Fibroblast of skin of scalp (primary cell): ENCODE measurements around the gene XPNPEP1.
A peak's percentile ranks its signal among the peaks of the same experiment; 100 is the strongest.

ENCODE experiments used
- DNase-seq: peaks from one replicate; pipeline ENCODE4 v3.0.0-alpha.2; 2013

XPNPEP1 gene

GRCh38 chr10:109892931-109893330 is 30.4 kb downstream of the XPNPEP1 start:
- peak; percentile 29 for DNase-seq

GRCh38 chr10:109892117-109892516 is 31.2 kb downstream of the XPNPEP1 start:
- no peak for DNase-seq

- no peak for DNase-seq
Observed at GRCh38 chr10:109891105-109891504, 32.2 kb downstream of the XPNPEP1 start.

DNA sequence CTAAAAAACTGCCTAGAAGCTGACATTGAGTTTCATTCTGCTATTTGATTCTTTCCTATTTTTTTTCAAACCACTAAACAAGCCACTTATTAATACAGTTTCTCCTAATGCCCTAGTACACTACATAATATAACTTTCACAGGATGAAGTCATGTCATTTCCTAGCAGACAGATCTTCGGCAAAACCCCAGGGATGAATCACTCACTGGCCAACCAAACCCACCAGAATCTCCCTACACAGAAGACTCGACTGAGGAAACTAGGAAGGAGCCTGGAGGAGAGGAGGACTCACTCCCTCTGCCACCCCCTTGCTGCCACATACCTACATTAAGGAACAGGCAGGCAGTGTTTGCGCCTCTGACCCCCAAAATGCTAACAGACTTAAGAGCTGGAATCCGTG is 33.4 kb downstream of the XPNPEP1 start:
- DNase-seq: peak; percentile 86

DNA sequence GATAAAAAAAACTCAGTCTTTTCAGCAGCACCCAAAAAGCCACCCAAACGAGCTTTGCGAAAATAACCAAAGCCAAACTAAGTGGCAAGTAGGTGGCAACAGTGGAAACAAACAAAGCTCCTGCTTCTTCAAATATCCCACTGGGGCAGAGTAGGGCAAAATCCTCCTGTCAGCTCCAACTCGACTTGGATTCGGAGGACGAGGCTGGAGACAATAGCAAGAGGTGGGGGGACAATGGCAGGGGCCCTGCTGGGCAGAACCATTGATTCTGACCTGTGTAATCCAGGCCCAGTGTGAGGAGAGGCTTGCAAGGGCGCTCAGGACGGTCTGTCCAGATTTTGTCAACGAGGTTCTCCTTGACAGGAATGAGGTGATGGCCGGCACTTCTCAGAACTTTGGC is 35.5 kb downstream of the XPNPEP1 start:
- DNase-seq: no peak

GRCh38 chr10:109887243-109887642 is 36.1 kb downstream of the XPNPEP1 start:
- DNase-seq: peak; percentile 25

DNA sequence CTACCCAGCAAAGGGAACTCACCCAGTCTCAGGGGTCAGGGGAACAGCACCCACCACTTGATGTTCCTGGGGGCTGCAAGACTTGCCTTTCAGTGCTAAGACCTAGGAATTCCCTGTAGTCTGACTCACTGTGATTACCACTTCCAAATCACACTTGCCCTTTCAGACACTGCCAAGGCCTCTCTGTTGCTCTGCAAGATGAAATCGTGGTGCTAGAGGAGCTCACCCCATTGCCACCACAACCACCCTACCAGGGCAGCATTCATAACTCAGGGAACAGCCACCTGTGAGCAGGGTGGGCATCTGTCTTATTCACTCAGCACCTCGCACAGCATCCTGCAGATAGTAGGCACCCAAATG is 36.5 kb downstream of the XPNPEP1 start:
- no peak for DNase-seq

DNA sequence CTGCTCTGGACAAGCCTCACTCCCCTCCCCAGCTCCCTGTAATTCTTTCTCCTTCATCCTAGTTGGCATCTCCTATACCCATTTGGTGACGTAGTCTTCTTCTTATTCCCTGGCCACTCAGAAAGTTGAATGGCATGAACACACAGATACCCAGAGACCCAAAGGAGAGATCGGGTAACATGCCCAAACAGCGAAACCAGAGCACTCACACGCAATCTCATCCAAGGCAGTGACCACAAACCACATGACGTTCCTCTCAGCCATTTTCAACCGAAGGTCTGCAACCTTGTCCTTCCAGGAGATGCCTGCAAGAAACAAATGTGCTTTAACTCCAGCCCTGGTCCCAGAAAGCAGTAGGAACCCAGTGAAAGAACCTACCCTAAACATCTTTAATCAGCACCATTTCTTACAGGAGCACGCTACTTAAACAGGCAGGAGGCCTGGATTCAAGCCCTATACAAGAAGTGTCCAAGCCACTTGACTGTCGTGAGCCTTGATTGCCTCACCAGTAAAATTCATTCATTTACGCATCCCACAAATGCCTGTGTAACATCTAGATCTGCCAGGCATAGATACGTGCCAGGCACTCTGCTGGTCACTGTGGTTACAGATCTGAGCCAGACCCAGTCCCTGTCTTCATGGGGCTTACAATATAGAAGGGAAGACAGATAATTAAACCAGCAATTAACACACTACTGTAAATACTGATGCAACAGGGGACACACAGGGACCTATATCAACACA is 37.1 kb downstream of the XPNPEP1 start:
- DNase-seq: no peak

DNA sequence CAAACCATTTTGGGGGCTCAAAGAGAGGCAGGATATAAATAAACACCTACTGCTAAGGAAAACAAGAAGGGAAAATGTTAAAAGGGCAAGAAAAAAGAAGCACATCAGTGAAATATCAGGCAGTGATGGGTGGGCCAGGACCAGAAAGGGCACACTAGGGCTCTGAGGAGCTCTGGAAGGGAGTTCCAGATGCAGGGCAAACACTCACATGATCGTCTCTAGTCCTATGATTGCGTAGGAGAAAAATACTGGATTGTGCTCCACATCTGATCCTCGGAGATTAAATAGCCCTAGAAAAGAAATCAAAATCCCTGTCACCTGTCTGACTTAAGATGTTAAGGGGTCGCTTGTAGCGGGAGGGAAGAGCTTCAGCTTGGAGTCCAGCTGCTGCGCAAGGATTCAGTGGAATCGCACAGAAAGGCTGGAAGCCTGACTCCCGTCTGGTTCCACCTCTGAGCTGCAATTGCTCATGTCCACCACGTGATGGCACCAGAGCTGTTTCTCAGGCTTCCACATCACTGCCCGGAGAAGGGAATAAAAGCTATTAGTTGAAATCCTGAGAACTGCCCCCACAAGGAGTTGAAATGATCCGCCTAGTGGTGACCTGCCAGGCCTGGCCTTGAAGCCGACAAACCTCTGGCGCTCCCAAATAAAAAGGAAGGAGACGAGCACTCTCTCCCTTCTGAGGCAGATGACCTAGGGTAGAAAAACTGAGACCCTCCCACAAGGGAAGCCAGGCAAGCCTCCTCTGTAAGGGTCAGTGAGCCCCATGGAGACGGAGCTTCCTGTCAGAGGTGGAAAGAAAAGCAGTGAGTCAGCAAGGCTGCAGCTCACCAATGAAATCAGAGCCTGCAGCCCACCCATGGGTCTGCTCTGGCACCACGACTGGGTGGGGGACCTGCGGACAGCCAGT is 39.2 kb downstream of the XPNPEP1 start:
- peak; percentile 90 for DNase-seq

DNA sequence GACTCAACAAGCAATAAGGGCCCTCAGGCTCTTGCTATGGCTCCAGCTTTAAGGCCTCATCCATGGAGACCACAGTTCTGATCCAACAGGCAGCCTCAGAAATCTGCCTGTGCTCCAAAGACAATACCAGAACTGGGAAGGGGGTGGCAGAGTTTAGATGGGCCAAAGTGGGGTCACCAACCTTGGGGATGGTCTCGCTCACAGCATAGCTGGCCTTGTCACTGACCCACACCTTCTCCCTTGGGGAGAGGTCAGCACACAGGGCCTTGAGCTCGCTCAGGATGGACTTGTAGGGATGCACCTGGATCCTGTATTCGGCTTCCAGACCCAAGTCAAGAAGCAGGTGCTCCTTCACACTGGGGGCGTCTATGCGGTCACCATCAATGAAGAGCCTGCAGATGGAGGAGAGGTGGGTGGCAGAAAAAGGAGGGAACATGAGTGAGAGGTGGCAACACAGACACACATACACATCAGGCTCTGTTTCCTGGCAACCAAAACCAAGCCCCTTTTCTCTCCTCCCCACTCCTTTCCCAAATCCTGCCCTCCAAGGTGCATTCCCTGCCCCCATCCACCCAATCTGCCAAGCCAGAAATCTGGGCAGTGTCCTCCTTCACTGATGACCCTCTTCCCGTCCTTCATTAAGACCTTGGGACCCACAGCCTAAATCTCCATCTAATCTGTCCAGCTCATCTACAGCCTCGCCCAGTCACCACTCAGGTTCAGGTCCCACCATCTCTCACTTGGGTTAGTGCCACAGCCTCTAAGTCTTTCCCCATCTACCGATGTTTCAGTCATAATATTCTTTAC is 40.9 kb downstream of the XPNPEP1 start:
- DNase-seq: no peak

- no peak for DNase-seq
Observed at GRCh38 chr10:109881769-109882057, 41.6 kb downstream of the XPNPEP1 start.

- no peak for DNase-seq
Observed at GRCh38 chr10:109880886-109881768, 42.2 kb downstream of the XPNPEP1 start.

DNA sequence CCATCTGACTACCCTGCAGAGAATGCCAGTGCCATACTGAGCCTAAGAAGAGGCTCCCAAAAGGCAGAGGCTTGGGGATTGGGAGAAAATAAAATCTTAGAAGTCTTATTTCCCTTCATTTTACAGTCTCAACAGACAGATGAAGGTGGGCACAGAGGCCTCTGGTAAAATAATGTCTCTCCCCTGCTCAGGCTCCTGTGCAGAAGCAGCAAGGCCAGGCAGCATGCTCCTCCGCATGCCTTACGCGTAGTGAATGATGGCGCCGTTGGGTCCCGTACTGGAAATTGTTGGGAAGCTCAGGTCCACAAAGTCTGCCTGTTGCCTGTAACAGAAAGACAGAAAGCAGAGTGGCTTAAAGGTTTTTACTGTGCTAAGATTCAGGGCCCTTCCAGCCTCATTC is 45.8 kb downstream of the XPNPEP1 start:
- no peak for DNase-seq

- no peak for DNase-seq
Observed at GRCh38 chr10:109875828-109876821, 47.2 kb downstream of the XPNPEP1 start.

- no peak for DNase-seq
Observed at GRCh38 chr10:109875151-109875568, 48.2 kb downstream of the XPNPEP1 start.

GRCh38 chr10:109871476-109871875 is 51.8 kb downstream of the XPNPEP1 start:
- no peak for DNase-seq

DNA sequence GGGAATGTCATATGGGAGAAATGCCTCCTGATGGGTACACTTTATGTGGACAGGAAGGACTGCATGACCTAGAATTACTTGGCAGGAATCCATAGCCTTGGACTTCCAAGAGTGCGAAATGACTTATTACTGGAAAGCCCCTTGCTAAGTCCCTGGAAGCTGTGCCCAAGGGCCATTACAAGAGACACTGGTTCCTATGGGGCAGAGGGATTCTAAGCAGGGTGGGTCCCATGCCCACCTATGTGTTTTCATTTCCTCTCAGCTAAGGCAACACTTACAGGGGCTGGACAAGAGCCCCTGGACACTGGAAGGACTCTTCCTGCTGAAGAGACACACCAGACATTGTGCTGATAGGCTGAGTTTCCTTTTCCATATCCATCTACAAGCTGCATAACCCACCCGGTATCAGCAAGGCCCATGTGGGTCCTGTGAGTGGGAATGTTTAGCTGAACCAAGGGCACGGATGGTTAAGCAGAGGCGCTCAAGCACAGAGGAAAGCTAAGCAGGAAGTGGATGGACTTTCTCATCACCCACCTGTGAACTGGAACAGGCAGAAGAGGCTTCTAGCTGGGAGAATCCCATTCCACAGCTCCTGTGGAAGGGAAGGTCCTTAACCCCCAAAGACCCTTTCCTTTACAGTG is 56.2 kb downstream of the XPNPEP1 start:
- no peak for DNase-seq

GRCh38 chr10:109866168-109866994 is 56.9 kb downstream of the XPNPEP1 start:
- DNase-seq: no peak

DNA sequence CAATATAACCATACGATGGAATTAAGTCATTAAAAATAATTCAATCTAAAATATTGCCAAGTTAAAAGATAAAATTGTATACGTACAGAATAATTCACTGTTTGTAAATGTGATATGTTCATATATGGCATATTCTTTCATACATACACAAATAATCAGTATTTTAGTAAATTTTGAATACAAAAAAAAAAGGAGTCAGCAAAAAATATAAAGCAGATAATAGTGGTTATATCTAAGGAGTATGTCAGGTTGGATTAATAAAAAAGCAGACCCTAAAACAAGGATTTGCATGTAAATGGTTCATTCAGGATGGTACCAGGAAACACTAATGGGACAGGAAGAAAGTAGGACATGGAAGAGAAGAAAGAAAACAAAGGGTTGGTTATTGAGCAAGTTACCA is 59.5 kb downstream of the XPNPEP1 start:
- DNase-seq: no peak
